HG03135 (cell line): ENCODE data around the gene E2F4.

ENCODE experiments used
- ATAC-seq: cut with Tn5 transposase; IDR thresholded peaks from one replicate; pipeline ENCODE4 v1.9.1; 2021; ENCODE audit warnings: mild to moderate bottlenecking, moderate library complexity; ENCODE audit not compliant: unreplicated experiment

Gene E2F4

GRCh38 chr16:67230809-67231660, 39.1 kb downstream of the E2F4 start:
- no peak for ATAC-seq

- no peak for ATAC-seq
Observed at GRCh38 chr16:67233596-67233995, 41.6 kb downstream of the E2F4 start.

- no peak for ATAC-seq
Observed at GRCh38 chr16:67234180-67234597, 42.2 kb downstream of the E2F4 start.

- ATAC-seq: no peak
Observed at GRCh38 chr16:67235816-67236562, 44.0 kb downstream of the E2F4 start.

- ATAC-seq: no peak
Observed at GRCh38 chr16:67236563-67237395, 44.8 kb downstream of the E2F4 start.

GRCh38 chr16:67237396-67238277, 45.7 kb downstream of the E2F4 start:
- ATAC-seq: no peak

- ATAC-seq: no peak
Observed at GRCh38 chr16:67238278-67238575, 46.3 kb downstream of the E2F4 start.

- ATAC-seq: no peak
Observed at GRCh38 chr16:67238806-67239470, 47.0 kb downstream of the E2F4 start.

- no peak for ATAC-seq
Observed at GRCh38 chr16:67240506-67240905, 48.6 kb downstream of the E2F4 start.

GRCh38 chr16:67241008-67241900, 49.3 kb downstream of the E2F4 start:
- no peak for ATAC-seq

GRCh38 chr16:67242138-67242730, 50.3 kb downstream of the E2F4 start:
- no peak for ATAC-seq

GRCh38 chr16:67243481-67243880, 51.5 kb downstream of the E2F4 start:
- ATAC-seq: no peak

GRCh38 chr16:67244387-67245185, 52.6 kb downstream of the E2F4 start:
- peak; percentile 48 for ATAC-seq

GRCh38 chr16:67245186-67245585, 53.2 kb downstream of the E2F4 start:
- no peak for ATAC-seq

- ATAC-seq: no peak
Observed at GRCh38 chr16:67245674-67246080, 53.7 kb downstream of the E2F4 start.

- no peak for ATAC-seq
Observed at GRCh38 chr16:67246081-67246755, 54.3 kb downstream of the E2F4 start.

- no peak for ATAC-seq
Observed at GRCh38 chr16:67246756-67247191, 54.8 kb downstream of the E2F4 start.
